Spleen (tissue), 13 donors: ENCODE measurements around the gene IFT27. TPM values are rescaled to one million over a fixed set of nuclear protein-coding genes. Genes with fewer than 3 reads are reported as not detected.

ENCODE experiments used
- DNase-seq: peaks from one replicate; pipeline ENCODE4 v3.0.0-alpha.2; 2020
- H3K27ac ChIP-seq, 8 donors: fragments of 200-600 bp; sonication (generic) in 7 of 8; 1 replicate in 4 of 8; 2 replicates in 4 of 8; pipeline versions ENCODE4 v1.5.0 to v1.8.0; 2016 to 2021; ENCODE audit warnings: inconsistent platforms in 4 of 8, mild to moderate bottlenecking in 4 of 8, moderate library complexity in 1 of 8
- H3K27me3 ChIP-seq, 7 donors: fragments of 200-600 bp; sonication (generic) in 6 of 7; replicated peaks in 1 of 7; 1 replicate in 4 of 7; 2 replicates in 3 of 7; pipeline versions ENCODE4 v1.5.0 to v1.8.0; 2016 to 2021; ENCODE audit warnings: inconsistent platforms in 3 of 7, mild to moderate bottlenecking in 1 of 7
- H3K36me3 ChIP-seq, 6 donors: fragments of 200-600 bp; sonication (generic) in 5 of 6; 1 replicate in 4 of 6; 2 replicates in 2 of 6; pipeline versions ENCODE4 v1.5.0 to v1.8.0; 2016 to 2021; ENCODE audit warnings: inconsistent platforms in 2 of 6
- H3K4me1 ChIP-seq, 6 donors: fragments of 200-600 bp; sonication (generic) in 5 of 6; 1 replicate in 3 of 6; 2 replicates in 3 of 6; pipeline versions ENCODE4 v1.5.0 to v1.8.0; 2016 to 2021; ENCODE audit warnings: inconsistent platforms in 3 of 6
- H3K4me3 ChIP-seq, 8 donors: fragments of 200-600 bp; sonication (generic) in 7 of 8; 1 replicate in 4 of 8; 2 replicates in 4 of 8; pipeline versions ENCODE4 v1.5.0 to v1.8.0; 2016 to 2021; ENCODE audit warnings: inconsistent platforms in 4 of 8, mild to moderate bottlenecking in 4 of 8, moderate library complexity in 2 of 8
- H3K9me3 ChIP-seq, 8 donors: fragments of 200-600 bp; sonication (generic) in 7 of 8; 1 replicate in 4 of 8; 2 replicates in 4 of 8; pipeline versions ENCODE4 v1.5.0 to v1.8.0; 2016 to 2021; ENCODE audit warnings: inconsistent platforms in 4 of 8
- POLR2A ChIP-seq, 3 donors: fragments of 450-650 bp; IDR thresholded peaks; one replicate each; pipeline ENCODE4 v1.5.1; 2017; ENCODE audit warnings: antibody characterized with exemption in 3 of 3, mild to moderate bottlenecking in 1 of 3
- POLR2AphosphoS5 ChIP-seq, 3 donors: sonication (generic); formaldehyde crosslinking; IDR thresholded peaks; one replicate each; pipeline ENCODE4 v1.5.1; 2017; ENCODE audit warnings: antibody characterized with exemption in 3 of 3
- WGBS, 5 donors: extraction: QIAGEN DNeasy Blood & Tissue Kit in 3 of 5; methylation state at CpG; one replicate each; pipeline versions ENCODE4 v1.1.5 to v1.1.7; 2013 to 2018; 5-methylcytosine and 5-hydroxymethylcytosine counted together
- intact Hi-C: fragments of 100-400 bp; cut with DNase I; formaldehyde crosslinking; loops from one replicate; pipeline ENCODE4 v1.15.0; 2023; ENCODE audit warnings: low total_unique reads
- long read RNA-seq, 2 donors: transcript quantifications; one replicate each; lab custom pipeline, GENCODE V29; 2026
- polyA plus RNA-seq, 3 donors: library from polyadenylated mRNA; stranded (reverse); fragments of 200-250 nt; gene quantifications; one replicate each; pipeline ENCODE4 v1.2.1, GENCODE V29; 2013
- total RNA-seq, 7 donors: library from RNA; depleted of rRNA in 3 of 7; stranded (reverse); fragments of >200 nt in 3 of 7; fragmentation: NEBNext Ultra II Directional in 4 of 7; extraction: Animal tissue kit (Norgen Biotek cat#: 25700) in 4 of 7; gene quantifications; one replicate each; pipeline versions ENCODE4 v1.1.0 to v1.2.1, GENCODE V29; 2016 to 2021
- TF ChIP-seq, protein P1 (sequence below), 11 experiments: fragments of 200-600 bp in 7 of 11; fragments of 450-650 bp in 4 of 11; sonication (generic) in 4 of 11; IDR thresholded peaks in 8 of 11; conservative IDR thresholded peaks in 3 of 11; 1 replicate in 7 of 11; 2 replicates in 4 of 11; pipeline versions ENCODE4 v1.4.0 to v1.8.0; 2016 to 2021; ENCODE audit warnings: antibody characterized with exemption in 11 of 11, inconsistent platforms in 4 of 11, mild to moderate bottlenecking in 1 of 11
- donor health status: healthy with polysubstance abuse.
- donor health status: DM: no; HTN: no; CAD: no; lungs with moderate emphysema.
- donor health status: DM: no; HTN: no; CAD: no.
- donor health status: Bipolar disorder and iron deficiency.
- donor health status: healthy.
- donor health status: DM: no; HTN: no; CAD: no.
- donor health status: DM: yes; HTN: yes; CAD: no.

The IFT27 gene, protein sequence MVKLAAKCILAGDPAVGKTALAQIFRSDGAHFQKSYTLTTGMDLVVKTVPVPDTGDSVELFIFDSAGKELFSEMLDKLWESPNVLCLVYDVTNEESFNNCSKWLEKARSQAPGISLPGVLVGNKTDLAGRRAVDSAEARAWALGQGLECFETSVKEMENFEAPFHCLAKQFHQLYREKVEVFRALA
- total RNA-seq (10 to 100 TPM; 12.4 to 35.4 (median 25.6) TPM), polyA plus RNA-seq (10 to 100 TPM; 17.5 to 23.4 (median 20.1) TPM)
- long read RNA-seq, donor 1, transcript IFT27-205 (7 exons, 1,095 nt): major isoform, 7 of 14 reads
- long read RNA-seq, donor 1, partial matches to known transcripts: 6 of 14 reads
- long read RNA-seq, donor 1, other reads (novel, unspliced or antisense): 0 of 14 reads
- long read RNA-seq, donor 2, transcript IFT27-205 (7 exons, 1,095 nt): major isoform, 6 of 6 reads
- long read RNA-seq, donor 2, partial matches to known transcripts: 0 of 6 reads
- long read RNA-seq, donor 2, other reads (novel, unspliced or antisense): 0 of 6 reads

DNA sequence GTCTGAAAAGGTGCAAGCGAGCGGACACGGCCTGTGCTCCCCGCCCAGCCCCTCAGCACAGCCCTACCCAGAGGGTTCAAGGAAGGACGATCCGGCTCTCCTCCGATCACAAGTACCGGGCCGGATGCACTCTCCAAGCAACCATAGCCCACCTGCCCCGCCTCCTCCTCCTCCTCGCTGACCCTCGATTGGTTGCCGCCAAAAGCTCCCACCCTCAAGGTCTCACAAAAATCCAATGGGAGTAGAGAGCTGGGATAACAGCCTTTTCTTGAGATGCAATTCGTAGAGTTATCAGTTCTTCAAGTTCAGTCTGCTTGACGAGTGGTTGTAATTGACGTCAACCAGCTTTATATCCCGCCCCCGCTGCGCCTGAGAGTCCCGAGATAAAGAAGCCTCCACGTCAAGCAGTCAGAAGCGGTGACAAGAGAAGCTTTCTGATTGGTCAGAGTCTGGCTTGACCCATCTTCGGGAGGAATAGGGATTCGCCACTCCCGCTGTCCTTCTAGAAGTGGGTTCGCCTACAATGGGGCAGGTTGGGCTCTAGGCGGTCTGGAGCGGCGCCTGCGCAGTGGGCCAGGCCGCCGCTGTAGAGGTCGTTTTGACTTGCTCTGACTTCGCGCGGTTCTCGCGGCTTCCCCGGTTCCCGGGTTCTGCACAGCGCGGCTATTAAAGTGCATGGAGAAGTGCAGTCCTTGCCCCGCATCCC is at the start of gene IFT27:
IFT27 (minus strand) TSS at position 156 of the 706 bp plus-strand sequence. CDS start 412 bp downstream, outside the sequence.
- H3K36me3 ChIP-seq: peaks cover 0 to 16% (median 7%) of the 10 kb centered on the region in 6 donors

DNA sequence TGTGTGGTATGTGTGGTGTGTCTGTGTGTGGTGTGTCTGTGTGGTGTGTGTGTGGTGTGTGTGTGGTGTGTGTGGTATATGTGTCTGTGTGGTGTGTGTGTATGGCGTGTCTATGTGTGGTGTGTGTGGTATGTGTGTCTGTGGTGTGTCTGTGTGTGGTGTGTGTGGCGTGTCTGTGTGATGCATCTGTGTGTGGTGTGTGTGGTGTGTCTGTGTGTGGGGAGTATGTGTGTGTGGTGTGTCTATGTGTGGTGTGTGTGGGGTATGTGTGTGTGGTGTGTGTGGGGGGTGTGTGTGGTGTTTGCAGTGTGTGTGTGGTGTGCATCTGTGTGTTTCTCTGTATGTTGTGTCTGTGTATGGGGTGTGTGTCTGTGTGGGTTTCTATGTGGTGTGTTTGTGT is 48.7 kb upstream of the IFT27 start:
- no peaks in the 10 kb centered on the region for H3K36me3 ChIP-seq
- H3K27ac ChIP-seq: no peak overlapping the region
- no peak for DNase-seq
- WGBS, 5 donors: 85 to 98% (median 93%) methylated on average over 2 of the region's 2 CpGs
- H3K27me3 ChIP-seq: peaks cover 0 to 65% (median 8%) of the 10 kb centered on the region in 7 donors
- no peaks in the 10 kb centered on the region for H3K9me3 ChIP-seq
- H3K4me1 ChIP-seq: peaks cover 0 to 11% (median 3%) of the 10 kb centered on the region in 6 donors
- TF ChIP-seq POLR2A (IDR thresholded peaks at IDR 0.05): no peak
- no peak for TF ChIP-seq POLR2AphosphoS5 (IDR thresholded peaks at IDR 0.05)
- TF ChIP-seq, protein P1, sequence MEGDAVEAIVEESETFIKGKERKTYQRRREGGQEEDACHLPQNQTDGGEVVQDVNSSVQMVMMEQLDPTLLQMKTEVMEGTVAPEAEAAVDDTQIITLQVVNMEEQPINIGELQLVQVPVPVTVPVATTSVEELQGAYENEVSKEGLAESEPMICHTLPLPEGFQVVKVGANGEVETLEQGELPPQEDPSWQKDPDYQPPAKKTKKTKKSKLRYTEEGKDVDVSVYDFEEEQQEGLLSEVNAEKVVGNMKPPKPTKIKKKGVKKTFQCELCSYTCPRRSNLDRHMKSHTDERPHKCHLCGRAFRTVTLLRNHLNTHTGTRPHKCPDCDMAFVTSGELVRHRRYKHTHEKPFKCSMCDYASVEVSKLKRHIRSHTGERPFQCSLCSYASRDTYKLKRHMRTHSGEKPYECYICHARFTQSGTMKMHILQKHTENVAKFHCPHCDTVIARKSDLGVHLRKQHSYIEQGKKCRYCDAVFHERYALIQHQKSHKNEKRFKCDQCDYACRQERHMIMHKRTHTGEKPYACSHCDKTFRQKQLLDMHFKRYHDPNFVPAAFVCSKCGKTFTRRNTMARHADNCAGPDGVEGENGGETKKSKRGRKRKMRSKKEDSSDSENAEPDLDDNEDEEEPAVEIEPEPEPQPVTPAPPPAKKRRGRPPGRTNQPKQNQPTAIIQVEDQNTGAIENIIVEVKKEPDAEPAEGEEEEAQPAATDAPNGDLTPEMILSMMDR (IDR thresholded peaks at IDR 0.05 in 8 of 11, conservative IDR thresholded peaks at IDR 0.05 in 3 of 11): no peak
- intact Hi-C loops: no loop called here
- no peak overlapping the region for H3K4me3 ChIP-seq

More for the DNA sequence above, at the start of gene IFT27:
- peaks cover 0 to 31% (median 20%) of the 10 kb centered on the region in 6 donors for H3K4me1 ChIP-seq
- intact Hi-C loops: no loop called here
- H3K27ac ChIP-seq: peak within 1 kb of the TSS; percentile 76 to 95 (median 92)
- no peaks in the 10 kb centered on the region for H3K9me3 ChIP-seq
- TF ChIP-seq POLR2A (IDR thresholded peaks at IDR 0.05) (no peak), POLR2AphosphoS5 (IDR thresholded peaks at IDR 0.05) (peak; percentile 74 to 85 (median 81))
- TF ChIP-seq, protein P1 (IDR thresholded peaks at IDR 0.05 in 8 of 11, conservative IDR thresholded peaks at IDR 0.05 in 3 of 11): peak in 1 of 11 experiments; percentile 11
- H3K27me3 ChIP-seq: no peaks in the 10 kb centered on the region
- DNase-seq: peak; percentile 97
- H3K4me3 ChIP-seq: peak within 1 kb of the TSS; percentile 85 to 93 (median 88)
- WGBS, 5 donors: 0% methylated on average over 39 to 43 of the region's 43 CpGs

DNA sequence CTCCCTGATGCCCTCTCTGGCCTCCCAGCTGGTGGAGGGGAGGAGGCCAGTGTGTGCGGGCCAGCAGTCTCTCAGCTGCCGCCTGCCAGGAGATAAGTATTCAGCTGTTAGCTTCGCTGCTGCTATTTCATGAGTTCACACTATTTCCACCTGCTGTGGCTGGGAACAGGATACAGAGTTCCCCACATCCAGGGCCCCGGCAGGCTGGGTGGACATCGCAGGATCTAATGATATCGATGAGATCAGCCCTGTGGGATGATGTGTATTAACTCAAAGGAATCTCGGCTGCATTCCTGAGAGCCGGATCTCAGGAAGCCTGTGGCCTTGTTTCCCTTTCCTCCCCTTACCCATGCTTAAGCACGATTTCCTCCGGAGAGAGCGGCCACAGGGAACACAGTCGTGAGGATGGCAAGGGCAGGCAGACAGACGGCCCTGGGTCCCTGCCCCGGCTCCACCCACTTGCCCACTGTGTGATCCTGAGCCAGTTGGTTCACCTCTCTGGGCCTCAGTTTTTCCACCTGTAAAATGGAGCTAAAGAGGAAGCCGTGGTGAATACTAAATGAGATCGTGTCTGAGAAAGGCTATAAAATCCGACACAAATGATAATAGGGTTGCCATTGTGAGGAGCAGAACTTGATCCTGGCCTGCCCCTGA is 47.4 kb upstream of the IFT27 start:
- peak in 2 of 3 donors; percentile 40 to 42 for TF ChIP-seq POLR2AphosphoS5 (IDR thresholded peaks at IDR 0.05)
- TF ChIP-seq, protein P1 (IDR thresholded peaks at IDR 0.05 in 8 of 11, conservative IDR thresholded peaks at IDR 0.05 in 3 of 11): no peak
- WGBS, 5 donors: 35 to 60% (median 51%) methylated on average over 17 of the region's 17 CpGs
- Histone ChIP-seq H3K4me3 (no peak overlapping the region), H3K9me3 (no peaks in the 10 kb centered on the region), H3K27ac (peak overlapping the region in 2 of 8 donors; percentile 26 to 43), H3K36me3 (no peaks in the 10 kb centered on the region), H3K27me3 (peaks cover 3 to 65% (median 21%) of the 10 kb centered on the region in 7 donors), H3K4me1 (peaks cover 0 to 11% (median 3%) of the 10 kb centered on the region in 6 donors)
- intact Hi-C loops: no loop called here
- no peak for DNase-seq
